ENCODE measurements around the gene ATF6.

ATF6 gene

DNA sequence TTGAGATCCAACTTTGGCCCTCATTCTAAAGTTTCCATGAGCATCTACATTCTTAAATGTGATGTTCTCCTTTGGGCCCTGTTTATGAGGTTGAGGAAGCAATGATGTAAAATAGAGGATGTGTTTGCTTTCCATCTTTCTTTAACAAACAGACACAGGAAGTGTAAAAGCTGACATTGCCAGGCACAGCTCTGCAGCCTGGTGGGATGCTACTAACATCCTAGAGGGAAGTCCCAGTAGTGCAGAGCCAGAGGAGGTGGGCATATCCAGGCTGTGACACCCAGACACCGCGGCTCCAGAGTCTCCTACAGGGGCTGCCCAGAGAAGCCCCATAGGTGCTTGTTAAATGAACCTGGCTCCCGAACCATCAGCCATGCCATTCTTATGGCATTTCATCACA, 241.3 kb downstream of the ATF6 start:
- DNase-seq = no peak

DNA sequence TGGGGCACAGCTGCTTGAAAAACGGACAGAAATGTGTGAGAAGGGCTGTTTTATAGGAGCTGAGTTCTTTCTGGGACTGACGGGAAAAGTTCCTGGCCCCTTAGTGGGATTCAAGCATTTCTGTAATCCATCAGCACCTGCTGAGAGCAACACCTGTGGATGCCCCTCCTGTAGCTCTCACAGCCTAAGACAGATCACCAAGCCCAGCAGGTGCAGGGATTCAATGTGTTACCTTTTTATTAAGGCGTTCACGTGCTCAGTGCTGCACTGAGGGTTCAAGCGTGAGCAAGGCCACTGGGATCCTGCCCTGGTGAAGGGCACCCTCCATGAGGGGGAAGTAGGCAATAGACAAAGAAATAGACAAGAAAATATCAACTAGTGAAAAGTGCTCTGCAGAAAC, 242.7 kb downstream of the ATF6 start:
- no peak for DNase-seq

DNA sequence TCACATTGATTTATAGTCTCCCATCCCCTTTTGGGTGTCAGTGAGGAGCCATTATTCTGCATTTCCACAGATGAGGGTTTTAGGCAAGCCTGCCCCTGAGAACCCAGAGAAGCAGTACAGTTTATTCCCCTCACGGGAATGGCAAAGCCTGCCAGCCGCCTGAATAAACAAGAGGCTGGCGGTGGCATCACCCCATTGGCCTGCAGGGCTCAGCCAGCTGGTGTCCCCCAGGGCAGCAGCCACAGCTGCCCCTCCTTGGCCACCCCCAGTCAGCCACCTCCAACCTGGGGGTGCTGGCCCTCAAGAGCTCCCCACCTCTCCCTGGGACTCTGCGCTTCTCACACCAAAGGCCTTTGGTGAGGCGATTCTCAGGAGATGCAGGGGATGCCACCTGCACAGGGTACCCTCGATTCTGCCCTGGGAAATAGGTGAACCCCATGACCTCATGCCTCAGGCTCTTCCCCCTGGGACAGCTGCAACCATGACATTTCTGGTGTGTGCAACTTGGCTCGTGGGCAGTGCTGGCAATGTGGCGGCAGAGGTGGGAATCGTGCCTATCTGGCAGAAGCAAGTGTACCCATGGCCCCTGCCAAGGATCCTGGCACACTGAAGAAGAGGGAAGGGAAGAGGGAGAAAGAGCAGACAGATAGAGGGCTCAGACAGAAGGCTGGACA, 243.5 kb downstream of the ATF6 start:
- no peak for DNase-seq

DNA sequence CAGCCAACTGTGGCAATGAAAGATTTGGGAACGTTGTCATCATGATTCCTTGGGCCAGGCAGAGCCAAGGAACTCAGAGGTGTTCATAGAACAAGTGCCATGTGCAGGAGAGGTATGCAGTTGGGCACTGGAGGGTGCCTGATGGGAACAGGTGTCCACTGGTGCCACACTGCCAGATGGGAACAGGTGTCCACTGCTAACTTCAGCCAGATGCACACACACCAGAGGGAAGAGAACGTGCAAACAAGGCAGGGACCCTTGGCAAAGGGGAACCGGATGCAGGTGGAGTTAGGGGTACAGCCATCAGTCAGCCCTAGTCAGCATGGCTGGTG, 244.0 kb downstream of the ATF6 start:
- no peak for DNase-seq

DNA sequence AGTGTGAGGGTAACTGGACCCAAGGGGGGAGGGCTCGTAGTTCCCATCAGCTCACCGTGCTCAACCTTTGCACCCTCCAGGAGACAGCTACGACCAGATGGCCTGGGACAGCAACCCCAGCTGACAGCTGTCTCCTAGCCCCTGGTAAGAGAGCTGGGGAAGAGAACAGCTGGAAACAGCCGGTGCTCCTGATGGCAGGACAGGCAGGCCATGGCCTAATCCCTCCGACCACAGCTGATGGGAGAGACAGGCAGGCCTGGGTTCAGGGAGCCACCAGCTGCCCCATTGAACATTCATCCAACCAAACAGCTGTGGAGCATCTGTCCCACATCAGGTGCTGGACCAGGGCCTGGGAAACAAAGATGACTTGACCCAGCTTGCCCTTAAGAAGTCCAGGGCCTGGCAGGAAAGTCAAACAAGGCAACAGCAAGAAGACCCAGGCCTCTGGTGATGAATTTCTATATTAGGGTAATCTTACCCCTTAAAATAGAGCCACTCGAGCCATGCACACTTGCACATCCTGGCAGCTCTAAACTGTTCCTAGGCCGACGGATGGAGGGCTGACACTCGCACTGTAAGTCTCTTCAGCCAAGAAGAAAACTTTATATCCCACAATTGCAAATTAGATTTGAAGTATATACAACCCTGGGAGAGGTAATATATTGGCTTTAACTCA, 245.4 kb downstream of the ATF6 start:
- DNase-seq = no peak

DNA sequence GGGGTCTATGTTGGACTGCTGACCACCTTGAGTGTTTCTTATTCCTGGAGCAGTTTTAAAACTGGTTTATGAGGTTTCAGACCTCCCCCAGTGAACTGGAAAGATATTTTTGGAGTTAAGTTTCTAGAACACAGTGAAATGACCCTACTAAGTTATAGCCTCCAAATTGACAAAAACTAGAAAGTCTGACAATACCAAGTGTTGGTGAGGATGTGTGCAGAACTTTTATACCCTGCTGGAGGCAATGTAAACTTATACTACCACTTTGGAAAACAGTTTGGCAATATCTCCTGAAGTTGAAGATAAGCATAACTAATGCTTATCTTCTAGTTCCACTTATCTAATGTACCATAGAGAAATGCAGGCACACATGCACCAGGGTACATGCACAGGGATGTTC, 247.2 kb downstream of the ATF6 start:
- DNase-seq = no peak

Data from activated naive CD4-positive, alpha-beta T cell treated with anti-CD3 and anti-CD28 coated beads, Interleukin-2, amount 50 U/mL, for 16 hours (primary cell).